BE2C (cell line): ENCODE data around the gene GNG12.

Experiments
- DNase-seq: peaks from one replicate; pipeline ENCODE4 v3.0.0-alpha.2; 2020
- H3K27me3 ChIP-seq: fragments of 250-450 bp; sonication (Bioruptor Pico); 2 replicates; pipeline ENCODE4 v1.5.1; 2020; ENCODE audit warnings: mild to moderate bottlenecking
- H3K36me3 ChIP-seq: fragments of 250-450 bp; sonication (Bioruptor Pico); 2 replicates; pipeline ENCODE4 v1.5.1; 2020; ENCODE audit warnings: mild to moderate bottlenecking
- H3K4me1 ChIP-seq: fragments of 250-450 bp; sonication (Bioruptor Pico); 2 replicates; pipeline ENCODE4 v1.5.1; 2020
- H3K4me3 ChIP-seq: 2 replicates; pipeline ENCODE4 v1.5.1; 2011; ENCODE audit warnings: low read depth, low read length
- H3K9me3 ChIP-seq: fragments of 250-450 bp; sonication (Bioruptor Pico); 2 replicates; pipeline ENCODE4 v1.5.1; 2020
- CTCF ChIP-seq: IDR thresholded peaks from 2 replicates; pipeline ENCODE4 v1.5.1; 2012; ENCODE audit warnings: mild to moderate bottlenecking, low read depth, low read length

Gene GNG12

DNA sequence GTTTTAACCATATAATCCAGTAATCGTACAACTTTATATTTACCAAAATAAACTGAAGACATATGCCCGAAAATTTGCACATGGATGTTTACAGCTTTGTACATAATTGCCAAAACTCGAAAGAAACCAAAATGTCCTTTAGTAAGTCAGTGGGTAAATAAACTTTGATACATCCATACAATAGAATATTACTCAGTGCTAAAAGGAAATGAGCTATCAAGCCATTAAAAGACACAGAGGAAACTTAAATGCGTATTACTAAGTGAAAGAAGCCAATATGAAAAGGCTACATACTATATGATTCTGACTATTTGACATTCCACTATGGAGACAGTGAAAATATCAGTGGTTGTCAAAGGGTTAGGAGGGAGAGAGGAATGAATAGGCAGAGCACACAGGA lies 23.4 kb downstream of the GNG12 start:
- H3K27me3 ChIP-seq, result no peaks in the 10 kb centered on the region
- no peak for DNase-seq
- no peaks in the 10 kb centered on the region for H3K4me1 ChIP-seq
- H3K9me3 ChIP-seq, result no peaks in the 10 kb centered on the region
- no peak for TF ChIP-seq CTCF
- no peak overlapping the region for H3K4me3 ChIP-seq
- H3K36me3 ChIP-seq, result no peaks in the 10 kb centered on the region

DNA sequence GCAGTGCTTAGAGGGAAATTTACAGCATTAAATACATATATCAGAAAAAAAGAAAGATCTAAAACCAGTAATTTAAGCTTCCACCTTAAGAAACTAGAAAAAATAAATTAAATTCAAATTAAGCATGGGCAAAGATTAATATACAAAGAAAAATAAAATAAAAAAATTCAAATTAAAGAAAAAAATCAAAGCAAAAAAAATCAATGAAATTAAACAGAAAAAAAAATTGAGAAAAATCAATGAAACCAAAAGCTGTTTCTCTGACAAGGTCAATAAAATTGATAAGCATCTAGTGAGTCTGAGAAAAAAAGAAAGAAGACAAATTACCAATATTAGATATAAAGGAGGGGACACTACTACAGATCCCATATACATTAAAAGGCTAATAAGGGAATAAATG lies 26.0 kb downstream of the GNG12 start:
- Histone ChIP-seq H3K4me3 (no peak overlapping the region), H3K9me3 (no peaks in the 10 kb centered on the region), H3K36me3 (no peaks in the 10 kb centered on the region), H3K27me3 (no peaks in the 10 kb centered on the region), H3K4me1 (no peaks in the 10 kb centered on the region)
- no peak for TF ChIP-seq CTCF
- no peak for DNase-seq

GRCh38 chr1:67804710-67805109 lies 28.6 kb downstream of the GNG12 start:
- Histone ChIP-seq H3K27me3 (no peaks in the 10 kb centered on the region), H3K9me3 (no peaks in the 10 kb centered on the region), H3K4me1 (no peaks in the 10 kb centered on the region), H3K4me3 (no peak overlapping the region), H3K36me3 (no peaks in the 10 kb centered on the region)
- no peak for TF ChIP-seq CTCF
- no peak for DNase-seq

DNA sequence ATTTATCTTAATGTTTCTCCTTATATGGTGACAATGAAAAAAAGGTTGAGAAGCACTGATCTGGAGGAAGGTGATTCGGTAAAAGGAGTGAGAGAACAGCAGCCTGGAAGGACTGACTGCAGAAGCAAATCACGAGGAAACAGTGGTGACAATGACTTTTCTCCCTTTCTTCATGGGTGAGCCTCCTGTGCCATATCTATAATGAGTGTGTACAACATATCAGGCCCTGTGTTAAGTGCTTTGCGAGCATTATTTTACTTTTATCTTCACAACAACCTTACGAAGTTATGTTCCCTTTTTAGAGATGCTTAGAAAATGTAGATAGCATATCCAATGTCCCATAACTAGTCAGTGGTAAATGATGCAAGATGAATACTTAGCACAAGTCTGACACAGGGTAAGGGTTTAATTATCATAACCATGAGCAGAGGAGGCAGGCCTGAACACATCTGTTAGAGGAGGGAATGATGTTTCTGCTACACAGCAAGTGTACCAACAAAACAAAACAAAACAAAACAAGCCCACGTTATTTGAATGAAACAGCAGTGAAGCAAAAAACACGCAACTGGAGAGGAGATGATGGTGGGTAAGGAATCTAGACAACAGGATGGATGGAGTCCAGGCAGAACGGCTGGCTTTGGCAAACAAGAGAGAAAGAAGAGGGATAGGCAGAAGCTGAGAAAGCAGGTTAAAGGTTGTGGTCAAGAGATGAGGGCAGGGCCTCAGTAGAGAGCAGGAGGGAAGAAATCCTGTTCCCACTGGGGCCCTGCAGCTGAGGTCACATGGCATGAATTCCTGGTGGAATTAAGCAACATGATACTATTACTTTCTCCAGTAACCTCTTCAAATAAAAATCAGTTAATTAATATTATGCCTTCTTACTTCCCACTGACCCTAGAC lies 29.6 kb downstream of the GNG12 start:
- DNase-seq, result no peak
- TF ChIP-seq CTCF, result no peak
- H3K27me3 ChIP-seq, result no peaks in the 10 kb centered on the region
- no peaks in the 10 kb centered on the region for H3K4me1 ChIP-seq
- no peaks in the 10 kb centered on the region for H3K9me3 ChIP-seq
- H3K36me3 ChIP-seq, result no peaks in the 10 kb centered on the region
- no peak overlapping the region for H3K4me3 ChIP-seq

GRCh38 chr1:67802565-67802964 lies 30.7 kb downstream of the GNG12 start:
- Histone ChIP-seq H3K4me3 (no peak overlapping the region), H3K4me1 (no peaks in the 10 kb centered on the region), H3K27me3 (no peaks in the 10 kb centered on the region), H3K9me3 (no peaks in the 10 kb centered on the region), H3K36me3 (no peaks in the 10 kb centered on the region)
- DNase-seq, result no peak
- no peak for TF ChIP-seq CTCF

GRCh38 chr1:67801903-67802302 lies 31.4 kb downstream of the GNG12 start:
- Histone ChIP-seq H3K36me3 (no peaks in the 10 kb centered on the region), H3K4me3 (no peak overlapping the region), H3K9me3 (no peaks in the 10 kb centered on the region), H3K4me1 (no peaks in the 10 kb centered on the region), H3K27me3 (no peaks in the 10 kb centered on the region)
- no peak for DNase-seq
- TF ChIP-seq CTCF, result no peak
